ENCODE measurements around the gene LZTR1.

Gene LZTR1

GRCh38 chr22:21012446-21013407 is 30.6 kb downstream of the LZTR1 start:
- in situ Hi-C loops (cut with HindIII; ENCODE audit: low sequenced_read_pairs) = no loop called here

GRCh38 chr22:21013657-21014201 is 31.6 kb downstream of the LZTR1 start:
- in situ Hi-C loops (cut with HindIII; ENCODE audit: low sequenced_read_pairs) = no loop called here

- in situ Hi-C loops (cut with HindIII; ENCODE audit: low sequenced_read_pairs) = no loop called here
Measured at GRCh38 chr22:21014202-21014725, 32.2 kb downstream of the LZTR1 start.

GRCh38 chr22:21014726-21015465 is 32.8 kb downstream of the LZTR1 start, which contains the start of gene P2RX6:
Gene P2RX6 (plus strand): TSS chr22:21015165. CDS start chr22:21015175, 10 bp downstream.
- in situ Hi-C loops (cut with HindIII; ENCODE audit: low sequenced_read_pairs) = no loop called here

GRCh38 chr22:21015466-21016006 is 33.4 kb downstream of the LZTR1 start:
- in situ Hi-C loops (cut with HindIII; ENCODE audit: low sequenced_read_pairs) = no loop called here

- in situ Hi-C loops (cut with HindIII; ENCODE audit: low sequenced_read_pairs) = no loop called here
Measured at GRCh38 chr22:21016644-21017420, 34.7 kb downstream of the LZTR1 start.

- in situ Hi-C loops (cut with HindIII; ENCODE audit: low sequenced_read_pairs) = no loop called here
Measured at GRCh38 chr22:21018314-21018713, 36.2 kb downstream of the LZTR1 start.

GRCh38 chr22:21020802-21021429 is 38.8 kb downstream of the LZTR1 start:
- in situ Hi-C loops (cut with HindIII; ENCODE audit: low sequenced_read_pairs) = no loop called here

GRCh38 chr22:21022507-21022906 is 40.4 kb downstream of the LZTR1 start:
- in situ Hi-C loops (cut with HindIII; ENCODE audit: low sequenced_read_pairs) = no loop called here

GRCh38 chr22:21022955-21023614 is 41.0 kb downstream of the LZTR1 start:
- in situ Hi-C loops (cut with HindIII; ENCODE audit: low sequenced_read_pairs) = no loop called here

- in situ Hi-C loops (cut with HindIII; ENCODE audit: low sequenced_read_pairs) = no loop called here
Measured at GRCh38 chr22:21025266-21025665, 43.2 kb downstream of the LZTR1 start.

GRCh38 chr22:21025763-21026755 is 44.0 kb downstream of the LZTR1 start:
- in situ Hi-C loops (cut with HindIII; ENCODE audit: low sequenced_read_pairs) = no loop called here

- in situ Hi-C loops (cut with HindIII; ENCODE audit: low sequenced_read_pairs) = no loop called here
Measured at GRCh38 chr22:21026783-21027692, 44.9 kb downstream of the LZTR1 start.

GRCh38 chr22:21028277-21029251 is 46.5 kb downstream of the LZTR1 start:
- in situ Hi-C loops (cut with HindIII; ENCODE audit: low sequenced_read_pairs) = no loop called here

GRCh38 chr22:21029486-21030025 is 47.5 kb downstream of the LZTR1 start:
- in situ Hi-C loops (cut with HindIII; ENCODE audit: low sequenced_read_pairs) = no loop called here

- in situ Hi-C loops (cut with HindIII; ENCODE audit: low sequenced_read_pairs) = no loop called here
Measured at GRCh38 chr22:21030032-21030431, 47.9 kb downstream of the LZTR1 start.

All from DLD1 (cell line).